SK-N-MC (cell line): ENCODE measurements around the gene TANGO2.

Experiments used
- EZH2 ChIP-seq: fragments of 200-600 bp; sonication (generic); IDR thresholded peaks from one replicate; pipeline ENCODE4 v1.6.1; 2017; ENCODE audit warnings: antibody characterized with exemption
- POLR2AphosphoS5 ChIP-seq: IDR thresholded peaks from 2 replicates; pipeline ENCODE4 v1.6.1; 2012; ENCODE audit warnings: mild to moderate bottlenecking, low read depth, low read length, borderline replicate concordance

DNA sequence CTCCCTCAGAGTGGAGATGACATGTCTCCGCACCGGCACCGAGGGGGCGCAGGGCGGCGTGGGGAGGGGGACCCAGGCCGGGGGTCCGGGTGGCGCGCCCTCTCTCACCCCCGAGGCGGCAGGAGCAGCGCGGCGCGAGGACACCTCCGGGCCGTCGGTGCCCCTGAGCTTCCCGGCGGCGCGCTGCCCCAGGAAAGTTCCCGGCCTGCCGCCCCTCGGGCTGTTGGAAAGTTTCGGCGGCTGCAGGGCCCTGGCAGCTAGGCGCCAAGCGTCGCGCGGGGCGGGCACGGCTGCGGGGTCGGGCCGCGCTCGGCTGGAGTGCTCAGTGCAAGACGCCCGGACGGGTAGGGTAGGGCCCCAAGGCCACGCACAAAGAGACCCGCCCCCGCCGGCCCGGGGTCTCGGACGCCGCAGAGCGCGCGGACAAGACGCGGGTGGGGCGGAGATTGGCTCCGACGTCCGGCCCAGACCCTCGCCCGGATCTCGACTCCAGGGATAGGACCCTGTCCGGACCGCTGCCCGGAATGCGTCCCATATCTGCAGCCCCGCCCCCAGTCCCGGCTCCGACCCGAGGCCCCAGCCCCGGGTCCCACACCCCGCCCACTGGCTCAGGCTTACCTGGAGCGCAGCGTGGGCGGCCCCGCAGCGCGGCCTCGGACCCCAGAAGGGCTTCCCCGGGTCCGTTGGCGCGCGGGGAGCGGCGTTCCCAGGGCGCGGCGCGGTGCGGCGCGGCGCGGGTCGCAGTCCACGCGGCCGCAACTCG lies 4.8 kb upstream of the TANGO2 start:
- peak; percentile 61 for TF ChIP-seq EZH2
- no peak for TF ChIP-seq POLR2AphosphoS5
